GM21528 (cell line): ENCODE data around the gene NSUN7.
A peak's percentile ranks its signal among the peaks of the same experiment; 100 is the strongest.
"Not testable (repeated sequence)": the region's sequence is repeated elsewhere in the genome, so short reads cannot be mapped to it uniquely, and the experiment has no call there.

Source experiments
- ATAC-seq: cut with Tn5 transposase; IDR thresholded peaks from one replicate; pipeline ENCODE4 v1.9.1; 2021; ENCODE audit warnings: mild to moderate bottlenecking, moderate library complexity; ENCODE audit not compliant: unreplicated experiment, low FRiP score

The NSUN7 gene

DNA sequence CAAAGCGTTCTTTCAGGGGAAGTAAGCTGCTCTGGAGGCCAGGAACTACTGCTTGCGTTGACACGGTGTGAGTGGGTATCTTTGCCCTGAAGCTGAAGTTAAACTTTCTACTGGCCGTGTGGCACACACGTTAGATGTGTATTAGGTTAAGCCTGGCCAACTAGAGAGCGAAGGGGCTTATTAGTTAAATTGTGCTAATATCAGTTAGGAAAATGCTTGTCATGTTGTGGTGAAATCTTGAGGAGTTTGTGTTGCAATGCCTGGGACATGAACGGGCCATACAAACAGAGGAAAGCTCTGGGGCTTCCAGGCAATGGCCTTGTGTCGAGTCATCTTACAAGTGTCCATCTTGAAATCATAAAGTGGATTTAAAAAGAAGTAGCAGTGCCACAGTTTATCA lies 62.6 kb downstream of the NSUN7 start:
- no peak for ATAC-seq

DNA sequence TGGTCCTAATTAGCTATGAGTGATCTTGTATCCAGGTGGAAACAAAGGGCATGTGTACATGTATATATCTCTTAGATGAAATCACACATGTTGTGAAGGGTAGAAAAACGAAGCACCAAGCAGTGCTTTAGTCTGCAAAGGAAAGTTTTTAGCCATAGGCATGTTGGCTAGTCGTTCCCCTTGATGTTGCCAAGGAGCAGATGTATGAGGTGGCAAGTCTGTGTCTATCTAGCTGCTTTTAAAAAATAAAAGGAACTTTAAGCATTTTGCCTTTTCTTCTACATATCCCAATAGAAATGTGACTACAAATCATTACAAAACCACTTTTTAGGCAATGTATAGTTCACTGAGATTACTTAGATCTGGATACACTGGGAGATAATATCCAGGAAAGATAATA lies 63.1 kb downstream of the NSUN7 start:
- no peak for ATAC-seq

DNA sequence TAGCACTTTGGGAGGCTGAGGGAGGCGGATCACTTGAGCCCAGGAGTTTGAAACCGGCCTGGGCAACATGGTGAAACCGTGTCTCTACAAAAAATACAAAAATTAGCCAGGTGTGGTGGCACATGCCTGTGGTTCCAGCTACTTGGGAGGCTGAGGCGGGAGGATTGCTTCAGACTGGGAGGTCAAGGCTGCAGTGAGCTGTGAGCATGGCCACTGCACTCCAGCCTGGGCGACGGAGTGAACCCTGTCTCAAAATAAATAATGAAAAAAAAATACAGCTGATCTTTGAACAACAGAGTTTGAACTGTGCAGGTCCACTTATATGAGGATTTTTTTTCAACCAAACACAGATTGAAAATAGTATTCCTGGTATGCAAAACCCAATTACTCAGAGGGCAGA lies 67.4 kb downstream of the NSUN7 start:
- not testable (repeated sequence) for ATAC-seq

DNA sequence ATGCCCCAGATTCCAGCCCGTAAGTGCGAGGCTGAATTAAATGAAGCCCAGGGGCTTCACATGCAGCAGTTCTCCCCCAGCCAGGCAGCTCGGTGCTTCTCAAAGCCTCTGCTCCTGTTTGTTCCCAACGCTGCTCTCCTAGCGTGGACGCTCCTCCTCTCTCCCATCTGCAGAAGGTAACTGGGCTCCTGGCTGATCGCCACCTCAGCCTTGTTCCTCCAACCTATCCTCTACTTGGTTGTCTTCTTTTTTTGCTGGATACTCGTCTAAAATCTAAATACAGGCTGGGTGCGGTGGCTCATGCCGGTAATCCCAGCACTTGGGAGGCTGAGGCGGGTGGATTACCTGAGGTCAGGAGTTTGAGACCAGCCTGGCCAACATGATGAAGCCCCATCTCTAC lies 70.3 kb downstream of the NSUN7 start:
- ATAC-seq: no peak

DNA sequence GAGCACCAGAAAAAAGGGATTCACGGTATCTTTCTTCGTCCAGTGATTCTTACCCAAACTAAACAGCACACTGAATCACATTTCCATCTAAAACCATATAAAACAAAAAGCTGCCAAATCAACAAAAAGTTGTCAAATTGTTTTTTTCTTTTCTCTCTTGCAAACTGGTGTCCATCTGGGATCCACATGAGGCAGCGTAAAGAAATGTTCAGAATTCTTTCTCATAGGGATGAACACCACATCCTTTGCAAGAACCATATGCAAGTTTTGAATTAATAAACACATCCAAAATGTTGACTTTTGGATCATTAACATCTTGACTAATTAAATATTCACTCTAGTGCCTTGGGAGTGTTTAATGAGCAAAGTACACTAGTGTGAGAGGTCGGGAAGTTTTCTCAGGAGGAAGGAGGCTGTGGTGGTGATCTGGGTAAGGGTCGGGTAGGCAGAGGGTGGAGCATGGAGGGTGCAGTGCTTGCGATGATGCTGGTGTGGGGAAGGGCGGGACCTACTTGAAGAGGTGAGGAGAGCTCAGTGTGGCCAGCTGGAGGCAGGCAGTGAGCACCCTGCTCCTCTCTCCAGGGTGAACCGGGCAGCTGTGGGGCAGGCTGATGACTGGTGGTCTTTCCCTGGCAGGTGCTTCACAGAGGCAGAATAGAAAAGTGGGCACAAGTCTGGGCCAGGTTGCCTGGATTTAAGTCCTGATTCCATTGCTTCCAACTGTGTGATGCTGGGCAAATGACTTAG lies 72.8 kb downstream of the NSUN7 start:
- ATAC-seq: no peak

DNA sequence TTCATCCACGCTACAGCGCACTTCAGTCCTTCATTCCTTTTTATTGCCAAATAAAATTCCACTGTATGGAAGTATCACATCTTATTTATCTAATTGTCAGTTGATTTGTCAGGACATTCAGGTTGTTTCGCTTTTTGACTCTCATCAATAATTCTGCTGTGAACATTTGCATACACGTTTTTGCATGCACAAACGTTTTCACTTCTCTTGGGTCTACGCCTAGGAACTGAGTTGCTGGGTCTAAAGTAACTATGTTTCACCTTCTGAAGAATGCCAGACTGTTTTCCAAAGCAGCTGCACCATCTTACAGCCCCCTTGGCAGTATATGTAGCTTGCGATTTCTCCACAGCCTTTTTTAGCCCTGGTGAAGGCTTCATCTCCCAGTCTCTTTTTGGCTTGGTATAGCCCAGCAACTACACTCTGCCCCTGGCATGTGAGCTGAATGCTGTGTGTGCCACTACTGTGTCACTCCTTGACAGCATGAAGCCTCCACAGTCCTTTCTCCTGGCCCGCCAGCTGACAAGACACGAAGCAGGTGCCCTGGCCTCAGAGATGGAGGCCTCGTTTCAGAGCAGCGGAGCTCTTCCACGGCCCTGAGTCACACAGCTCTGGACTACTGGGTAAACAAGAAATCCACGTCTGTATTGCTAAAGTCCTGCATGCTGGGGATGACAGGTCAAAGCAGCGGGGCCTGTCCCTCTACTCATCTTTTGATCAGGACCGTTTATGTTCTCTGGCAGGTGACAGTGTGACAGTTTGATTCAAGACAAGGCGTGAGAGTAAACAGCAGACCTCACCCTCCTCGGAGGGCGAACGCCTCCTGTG lies 75.5 kb downstream of the NSUN7 start:
- ATAC-seq: no peak

DNA sequence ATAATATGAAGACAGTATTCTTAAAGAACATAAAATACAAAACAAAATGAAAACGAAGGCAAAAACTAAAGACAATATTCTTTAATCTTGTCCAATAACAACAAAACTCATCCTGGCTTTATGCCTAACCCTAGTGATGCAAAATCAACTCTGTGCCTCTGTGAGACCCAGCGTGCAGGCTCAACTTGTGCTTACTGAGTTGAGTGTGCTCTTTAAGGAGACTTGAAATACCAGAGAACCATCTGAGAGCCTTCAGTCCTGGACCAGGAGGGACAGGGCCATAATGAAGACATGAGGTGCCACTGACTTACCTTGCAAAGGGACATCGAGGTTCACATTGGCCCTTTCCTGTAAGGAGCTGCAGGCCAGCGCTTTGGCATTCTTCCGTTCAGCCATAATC lies 77.1 kb downstream of the NSUN7 start:
- no peak for ATAC-seq

DNA sequence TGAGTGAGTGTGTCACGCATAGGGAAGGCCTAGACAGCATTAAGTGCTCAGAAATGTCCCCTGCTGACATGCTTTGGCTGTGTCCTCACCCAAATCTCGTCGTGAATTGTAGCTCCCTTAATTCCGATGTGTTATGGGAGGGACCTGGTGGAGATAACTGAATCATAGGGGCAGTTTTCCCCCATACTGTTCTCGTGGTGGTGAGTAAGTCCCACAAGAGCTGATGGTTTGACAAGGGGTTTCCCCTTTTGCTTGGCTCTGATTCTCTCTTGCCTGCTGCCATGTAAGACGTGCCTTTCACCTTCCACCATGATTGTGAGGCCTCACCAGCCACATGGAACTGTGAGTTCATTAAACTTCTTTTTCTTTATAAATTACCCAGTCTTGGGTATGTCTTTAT lies 78.0 kb downstream of the NSUN7 start:
- ATAC-seq: no peak

DNA sequence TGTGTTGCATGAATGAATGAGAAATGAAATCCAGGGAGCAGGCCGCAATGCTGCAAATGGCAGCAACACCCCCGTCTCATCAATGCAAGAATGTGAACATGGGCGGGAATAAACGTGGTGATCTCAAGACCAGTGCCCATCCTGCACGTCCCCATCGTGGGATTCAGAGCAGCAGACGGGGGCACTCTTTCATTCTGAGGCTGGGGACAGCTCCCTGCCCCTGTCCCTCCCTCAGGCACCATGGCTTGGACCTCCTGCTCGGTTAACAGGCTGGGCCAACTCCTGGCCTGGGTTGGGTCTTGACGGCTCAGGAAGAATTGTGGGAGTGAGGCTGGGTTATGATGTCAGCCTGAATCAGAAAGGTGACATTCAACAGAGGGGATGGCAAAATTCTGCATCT lies 78.9 kb downstream of the NSUN7 start:
- ATAC-seq: no peak

DNA sequence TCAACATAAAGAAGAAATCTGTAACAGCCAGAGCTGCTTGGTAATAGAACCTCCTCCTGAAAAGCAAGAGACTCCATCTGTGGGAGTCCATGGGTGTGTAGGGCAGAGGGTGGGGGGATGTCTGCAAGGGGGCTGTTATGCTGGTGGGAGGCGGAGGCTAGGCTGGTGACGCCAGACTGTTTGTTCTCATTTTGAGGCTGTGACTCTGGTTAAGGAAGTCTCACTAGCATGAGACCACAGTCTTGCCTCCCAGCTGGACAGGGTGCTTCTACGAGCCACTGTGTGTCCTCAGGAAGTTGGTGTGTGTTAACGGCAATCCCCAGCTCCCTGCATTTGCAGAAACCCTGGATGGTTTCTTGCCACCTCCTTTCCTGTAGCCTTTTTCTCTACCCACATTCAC lies 79.8 kb downstream of the NSUN7 start:
- ATAC-seq: no peak

DNA sequence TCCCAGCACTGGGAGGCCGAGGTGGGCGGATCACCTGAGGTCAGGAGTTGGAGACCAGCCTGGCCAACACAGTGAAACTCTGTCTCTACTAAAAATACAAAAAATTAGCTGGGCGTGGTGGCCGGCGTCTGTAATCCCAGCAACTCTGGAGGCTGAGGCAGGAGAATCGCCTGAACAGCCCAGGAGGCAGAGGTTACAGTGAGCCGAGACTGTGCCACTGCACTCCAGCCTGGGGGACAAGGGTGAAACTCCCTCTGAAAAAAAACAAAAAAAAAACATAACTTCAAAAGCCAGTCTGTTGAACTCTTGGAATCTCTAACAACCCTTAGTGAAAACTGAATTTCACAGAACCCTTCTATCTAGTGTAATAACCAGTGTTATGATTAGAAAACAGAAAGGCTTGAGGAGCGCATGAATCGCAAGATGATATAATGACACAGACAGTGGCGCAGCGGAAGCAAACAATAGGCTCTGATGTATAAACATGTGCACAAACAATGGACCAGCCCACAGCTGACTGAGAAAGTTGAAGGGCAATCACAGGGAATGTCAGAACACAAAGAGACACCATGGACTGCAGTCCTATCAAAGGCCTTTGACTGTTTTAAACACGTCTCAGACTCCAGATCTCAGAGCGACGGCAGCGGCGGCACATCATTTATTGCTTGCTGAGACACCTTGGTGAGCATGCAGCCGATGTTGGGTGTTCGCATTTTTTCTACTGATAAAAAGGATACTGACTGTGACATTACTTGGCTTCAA lies 81.6 kb downstream of the NSUN7 start:
- no peak for ATAC-seq

DNA sequence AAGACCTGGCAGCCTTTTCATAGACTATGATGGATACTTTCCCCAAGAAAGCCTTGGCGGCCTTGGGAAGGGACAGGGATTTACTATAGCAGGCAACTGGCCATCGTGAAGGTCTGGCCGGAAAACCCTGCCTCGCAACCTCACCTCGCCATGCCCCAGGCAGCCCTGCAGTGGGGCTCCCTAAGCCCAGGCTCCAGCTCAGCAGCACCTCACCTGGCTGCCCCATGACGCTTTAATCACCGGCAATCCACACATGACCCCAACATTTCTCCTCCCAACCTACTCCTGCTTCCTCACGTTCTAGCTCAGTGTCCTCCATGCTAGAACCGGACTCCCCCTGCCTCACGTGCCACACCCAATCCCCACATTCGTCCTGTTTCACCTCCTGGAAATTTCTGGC lies 82.4 kb downstream of the NSUN7 start:
- no peak for ATAC-seq

DNA sequence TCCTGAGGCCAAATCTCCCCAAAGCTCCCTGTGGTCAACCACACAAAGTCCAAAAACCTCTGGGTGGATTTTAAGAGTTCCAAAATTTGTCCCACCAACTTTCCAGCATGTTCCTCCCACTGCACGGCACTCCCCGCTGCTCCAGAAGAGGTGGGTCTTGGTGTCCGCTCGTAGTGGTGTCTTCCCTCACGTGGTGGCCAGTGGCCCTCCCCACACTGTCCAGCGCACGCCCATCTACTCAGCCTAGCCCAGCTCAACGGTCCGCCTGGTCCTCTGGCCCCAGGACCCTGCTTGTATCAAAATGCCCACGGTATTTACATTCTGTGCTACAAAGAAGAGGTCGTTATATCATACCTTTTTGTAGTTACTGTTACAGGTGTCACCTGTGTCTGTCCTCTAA lies 83.5 kb downstream of the NSUN7 start:
- ATAC-seq: no peak

DNA sequence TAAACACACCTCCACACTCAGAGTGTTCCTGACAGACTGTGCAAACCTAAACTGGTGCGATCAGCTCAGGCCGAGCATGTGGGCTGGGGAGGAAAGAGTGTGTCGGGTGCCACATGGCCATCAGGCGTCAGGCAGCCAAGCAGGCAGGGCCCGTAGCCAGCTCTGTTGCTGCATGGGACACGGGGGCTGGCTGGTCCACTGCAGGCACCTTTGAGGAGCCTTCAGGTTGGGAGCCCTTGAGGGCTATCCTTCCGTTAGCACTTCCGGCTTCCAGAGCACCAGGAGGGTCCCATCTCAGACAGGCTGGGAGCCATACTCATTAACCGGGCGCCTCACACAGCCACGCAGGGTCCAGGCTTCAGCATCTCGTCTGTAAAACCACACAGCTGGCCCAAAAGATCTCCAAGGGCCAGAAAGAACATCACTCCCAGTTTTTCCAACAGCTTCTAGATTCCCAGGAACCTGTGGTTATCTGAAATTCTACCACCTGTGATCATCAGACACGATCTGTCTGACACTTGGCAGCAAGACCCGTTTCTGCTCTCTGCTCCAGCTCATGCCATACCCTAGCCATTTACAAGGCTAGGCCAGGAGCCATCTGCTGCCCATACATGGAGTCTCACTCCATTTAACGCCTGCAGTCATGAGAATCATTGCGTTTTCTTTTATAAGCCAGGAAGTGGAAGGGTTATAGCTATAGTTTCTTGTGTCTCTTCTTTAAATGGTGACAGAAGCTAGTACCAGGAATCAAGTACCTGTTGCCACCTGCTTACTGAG lies 87.5 kb downstream of the NSUN7 start:
- no peak for ATAC-seq

DNA sequence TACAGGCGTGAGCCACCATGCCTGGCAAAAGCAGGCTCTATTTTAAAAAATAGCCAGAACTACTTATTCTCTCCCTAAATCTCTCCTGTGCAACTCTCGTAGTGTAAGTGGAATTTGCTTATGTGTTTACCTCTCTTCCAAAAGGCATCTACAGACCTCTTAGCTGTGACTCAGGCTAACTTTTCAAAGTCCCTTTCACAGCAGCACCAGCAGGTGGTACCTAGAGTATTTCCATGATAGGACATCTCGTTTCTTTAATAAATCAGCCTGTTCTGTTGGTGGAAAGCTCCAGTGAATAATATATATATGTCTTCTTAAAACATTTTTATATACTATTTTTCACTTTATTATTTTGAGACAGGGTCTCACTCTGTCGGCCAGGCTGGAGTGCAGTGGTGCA lies 89.0 kb downstream of the NSUN7 start:
- ATAC-seq: no peak

DNA sequence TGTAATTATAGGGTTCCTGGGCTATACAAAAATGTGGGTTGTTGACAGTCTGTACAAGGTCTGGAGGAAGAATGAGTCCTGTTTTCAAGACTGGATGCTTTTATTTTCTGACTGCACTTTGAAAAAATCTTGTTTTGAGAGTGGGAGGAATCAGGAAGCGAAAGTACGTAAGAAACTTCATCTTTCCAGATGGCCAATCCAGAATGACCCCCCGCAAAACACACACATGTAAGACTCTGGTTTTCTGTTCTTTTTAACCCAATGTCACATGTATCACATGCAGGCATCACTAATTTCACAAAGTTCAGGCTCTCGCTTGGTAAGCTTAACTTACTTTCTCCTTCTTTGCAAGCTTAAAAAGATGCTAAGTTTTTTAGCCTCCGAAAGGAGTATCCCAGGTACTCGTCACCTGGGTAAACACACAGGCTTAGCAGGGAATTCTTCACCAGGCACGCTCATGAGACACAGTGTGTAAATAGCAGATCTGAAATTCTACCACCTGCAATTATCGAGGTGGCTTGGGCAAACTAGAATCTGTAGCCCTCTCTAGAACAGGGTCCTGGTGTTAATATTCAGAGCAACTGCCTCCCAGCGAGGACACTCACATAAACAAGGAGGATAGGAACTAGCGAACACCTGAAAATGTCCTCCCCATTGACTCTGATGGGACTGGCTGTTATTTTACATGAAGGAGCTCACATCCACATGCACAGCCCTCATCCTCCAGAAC lies 90.7 kb downstream of the NSUN7 start:
- peak; percentile 17 for ATAC-seq

DNA sequence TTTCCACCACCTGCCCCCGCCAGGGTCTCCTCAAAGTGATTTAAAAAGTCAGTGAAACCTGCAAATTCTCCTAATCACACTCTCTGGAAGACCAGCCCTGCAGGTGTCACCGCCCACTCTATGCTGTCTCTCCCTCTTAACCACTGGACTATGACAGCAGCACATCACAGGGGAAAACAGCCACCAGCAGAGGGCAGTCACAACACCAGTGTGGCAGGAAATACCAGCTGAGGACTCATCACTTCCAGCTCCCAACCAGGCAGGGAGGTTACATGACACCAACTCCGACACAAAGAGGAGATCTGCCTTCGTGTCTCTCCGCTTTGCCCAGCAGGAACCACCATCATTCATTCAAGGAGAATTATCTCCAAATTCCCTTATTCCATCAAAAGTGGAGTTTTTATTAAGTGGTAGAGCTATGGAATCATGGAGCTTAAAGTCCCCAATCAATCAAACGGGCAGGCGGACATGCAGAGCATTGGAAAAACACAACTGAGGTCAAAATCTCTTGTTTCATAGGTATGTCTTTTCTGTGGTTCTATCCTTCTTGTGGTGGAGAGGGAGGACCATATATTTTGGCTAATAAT lies 91.3 kb downstream of the NSUN7 start:
- peak; percentile 71 for ATAC-seq

DNA sequence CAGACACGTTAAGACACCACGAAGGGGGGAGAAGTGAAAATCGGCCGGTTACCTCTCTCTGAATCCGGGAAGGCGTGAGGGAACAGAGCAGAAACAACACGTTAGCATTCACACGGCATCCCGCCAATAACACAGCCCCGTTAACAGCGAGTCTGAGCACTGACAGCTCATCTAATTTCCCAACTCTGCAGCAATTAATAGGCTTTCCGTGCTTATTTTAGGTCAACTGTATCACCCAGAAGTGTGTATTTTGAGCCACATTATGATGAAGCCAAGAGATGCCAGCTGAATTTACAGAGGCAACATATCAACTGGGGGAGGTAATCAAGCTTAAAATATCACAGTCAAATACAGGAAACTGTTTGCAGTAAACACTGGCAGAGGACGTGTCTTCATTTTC lies 92.6 kb downstream of the NSUN7 start:
- ATAC-seq: no peak

DNA sequence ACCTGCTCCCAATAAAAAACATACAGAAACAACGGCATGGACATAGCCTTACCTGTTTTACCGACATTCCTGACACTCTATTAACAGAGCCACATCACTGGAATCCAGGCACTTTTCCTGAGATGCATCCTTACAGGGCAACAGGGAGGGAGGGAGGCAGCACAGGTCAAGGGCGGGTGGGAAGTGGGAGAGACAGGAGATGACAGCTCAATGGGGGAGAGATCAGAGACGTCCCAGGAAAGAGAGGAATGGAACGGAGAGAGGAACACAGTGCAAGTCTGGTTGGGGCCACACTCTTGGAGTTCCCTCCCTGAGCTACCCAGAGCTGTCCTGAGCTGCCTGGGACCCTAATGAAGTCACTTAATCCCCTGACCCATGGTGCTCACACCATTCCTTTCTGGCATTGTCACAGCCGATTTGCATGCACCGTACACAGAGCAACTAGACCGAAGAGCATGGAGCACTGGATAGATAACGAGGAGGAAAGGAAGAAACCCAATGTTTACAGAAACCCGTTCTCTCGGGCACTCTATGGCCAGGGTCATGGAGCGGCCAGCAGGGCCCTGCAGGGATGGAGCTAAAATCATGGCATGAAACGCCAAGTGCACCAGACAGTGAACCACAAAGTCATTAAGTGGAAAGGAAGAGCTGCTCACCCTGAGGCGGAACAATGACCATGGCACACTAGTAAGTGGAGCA lies 93.1 kb downstream of the NSUN7 start:
- ATAC-seq: no peak
